H9 (cell line): ENCODE results near the gene ZNF681. TPM values are rescaled to one million over a fixed set of nuclear protein-coding genes. Genes with fewer than 3 reads are reported as not detected.

Source experiments
- DNase-seq: peaks from one replicate; pipeline ENCODE4 v3.0.0-alpha.2; 2017
- H2AFZ ChIP-seq: one replicate; pipeline ENCODE4 v1.6.1; 2013; ENCODE audit warnings: mild to moderate bottlenecking, low read length, control low read depth, moderate library complexity
- H2AK5ac ChIP-seq: 2 replicates; pipeline ENCODE4 v1.6.1; 2013; ENCODE audit warnings: low read length, control low read depth, mixed read lengths; ENCODE audit not compliant: insufficient read length
- H2BK120ac ChIP-seq: one replicate; pipeline ENCODE4 v1.6.1; 2013; ENCODE audit warnings: low read depth, mild to moderate bottlenecking, low read length, control low read depth, inconsistent platforms; ENCODE audit not compliant: poor library complexity, severe bottlenecking
- H2BK12ac ChIP-seq: 2 replicates; pipeline ENCODE4 v1.6.1; 2013; ENCODE audit warnings: low read length, control low read depth, mixed read lengths, low read depth; ENCODE audit not compliant: insufficient read length
- H2BK15ac ChIP-seq: 2 replicates; pipeline ENCODE4 v1.6.1; 2013; ENCODE audit warnings: low read depth, low read length, control low read depth
- H2BK20ac ChIP-seq: one replicate; pipeline ENCODE4 v1.6.1; 2013; ENCODE audit warnings: low read depth, mild to moderate bottlenecking, low read length, control low read depth, inconsistent platforms; ENCODE audit not compliant: poor library complexity, severe bottlenecking
- H2BK5ac ChIP-seq: 2 replicates; pipeline ENCODE4 v1.6.1; 2013; ENCODE audit warnings: low read length, control low read depth, mixed read lengths; ENCODE audit not compliant: insufficient read length
- H3K14ac ChIP-seq: 2 replicates; pipeline ENCODE4 v1.6.1; 2013; ENCODE audit warnings: low read length, control low read depth; ENCODE audit not compliant: insufficient read depth
- H3K18ac ChIP-seq: 2 replicates; pipeline ENCODE4 v1.6.1; 2013; ENCODE audit warnings: low read depth, mild to moderate bottlenecking, mixed read lengths, low read length, control low read depth; ENCODE audit not compliant: insufficient read length
- H3K23ac ChIP-seq: 2 replicates; pipeline ENCODE4 v1.6.1; 2013; ENCODE audit warnings: low read length, control low read depth, mixed read lengths, low read depth; ENCODE audit not compliant: insufficient read length
- H3K23me2 ChIP-seq: 2 replicates; pipeline ENCODE4 v1.6.1; 2013; ENCODE audit warnings: low read depth, mild to moderate bottlenecking, mixed read lengths, low read length, control low read depth; ENCODE audit not compliant: insufficient read length, poor library complexity, severe bottlenecking
- H3K27ac ChIP-seq: 2 replicates; pipeline ENCODE4 v1.5.1; 2013; ENCODE audit warnings: low read length, control low read depth, mixed read lengths, low read depth; ENCODE audit not compliant: insufficient read length
- H3K27me3 ChIP-seq: 2 replicates; pipeline ENCODE4 v1.6.1; 2013; ENCODE audit warnings: low read length, control low read depth, inconsistent platforms; ENCODE audit not compliant: insufficient read depth
- H3K4ac ChIP-seq: 2 replicates; pipeline ENCODE4 v1.6.1; 2013; ENCODE audit warnings: low read depth, mild to moderate bottlenecking, control low read depth, inconsistent platforms, low read length, moderate library complexity
- H3K4me1 ChIP-seq: 2 replicates; pipeline ENCODE4 v1.6.1; 2013; ENCODE audit warnings: low read length, control low read depth, inconsistent platforms; ENCODE audit not compliant: insufficient read depth
- H3K4me2 ChIP-seq: 2 replicates; pipeline ENCODE4 v1.6.1; 2013; ENCODE audit warnings: low read length, control low read depth, mixed read lengths; ENCODE audit not compliant: insufficient read length, insufficient read depth
- H3K56ac ChIP-seq: 2 replicates; pipeline ENCODE4 v1.6.1; 2013; ENCODE audit warnings: low read depth, mild to moderate bottlenecking, mixed read lengths, low read length, control low read depth; ENCODE audit not compliant: insufficient read length
- H3K79me1 ChIP-seq: 2 replicates; pipeline ENCODE4 v1.6.1; 2013; ENCODE audit warnings: low read depth, mild to moderate bottlenecking, moderate library complexity, low read length, control low read depth, inconsistent platforms; ENCODE audit not compliant: insufficient read depth, poor library complexity, severe bottlenecking
- H3K79me2 ChIP-seq: 2 replicates; pipeline ENCODE4 v1.6.1; 2013; ENCODE audit warnings: low read length, control low read depth, inconsistent platforms; ENCODE audit not compliant: insufficient read depth
- H3K9ac ChIP-seq: 2 replicates; pipeline ENCODE4 v1.6.1; 2013; ENCODE audit warnings: low read length, control low read depth, mixed read lengths; ENCODE audit not compliant: insufficient read length; ENCODE audit errors: extremely low read depth
- H3K9me3 ChIP-seq: one replicate; pipeline ENCODE4 v1.6.1; 2013; ENCODE audit warnings: low read depth, low read length, inconsistent platforms; ENCODE audit not compliant: control insufficient read depth
- H3T11ph ChIP-seq: one replicate; pipeline ENCODE4 v1.6.1; 2013; ENCODE audit warnings: mild to moderate bottlenecking, low read length, control low read depth, inconsistent platforms
- H4K20me1 ChIP-seq: one replicate; pipeline ENCODE4 v1.6.1; 2013; ENCODE audit not compliant: control insufficient read depth, insufficient read length, insufficient read depth
- H4K5ac ChIP-seq: 2 replicates; pipeline ENCODE4 v1.6.1; 2013; ENCODE audit warnings: low read depth, mild to moderate bottlenecking, mixed read lengths, low read length, control low read depth; ENCODE audit not compliant: insufficient read length
- H4K8ac ChIP-seq: replicated peaks from 2 replicates; pipeline ENCODE4 v1.6.1; 2013; ENCODE audit warnings: low read length, control low read depth, mixed read lengths, low read depth; ENCODE audit not compliant: insufficient read length
- H4K91ac ChIP-seq: 2 replicates; pipeline ENCODE4 v1.6.1; 2013; ENCODE audit warnings: low read depth, mild to moderate bottlenecking, moderate library complexity, mixed read lengths, low read length, control low read depth; ENCODE audit not compliant: insufficient read length
- H3K27ac Mint-ChIP-seq, 3 experiments: 2 replicates in 2 of 3; 3 replicates in 1 of 3; pipeline ENCODE4 v1.8.0; 2020 to 2021; ENCODE audit warnings: mixed read lengths in 3 of 3, mild to moderate bottlenecking in 1 of 3, moderate library complexity in 1 of 3
- H3K27me3 Mint-ChIP-seq: 2 replicates; pipeline ENCODE4 v1.8.0; 2021; ENCODE audit warnings: low read depth, mild to moderate bottlenecking, moderate library complexity, mixed read lengths
- H3K36me3 Mint-ChIP-seq, 3 experiments: 2 replicates in 2 of 3; 3 replicates in 1 of 3; pipeline ENCODE4 v1.8.0; 2020 to 2021; ENCODE audit warnings: low read depth in 3 of 3, mixed read lengths in 3 of 3; ENCODE audit not compliant: insufficient read depth in 1 of 3
- H3K4me1 Mint-ChIP-seq, 2 experiments: 2 replicates each; pipeline ENCODE4 v1.8.0; 2020; ENCODE audit warnings: mixed read lengths in 2 of 2
- H3K4me3 Mint-ChIP-seq, 2 experiments: 2 replicates in 1 of 2; 3 replicates in 1 of 2; pipeline ENCODE4 v1.8.0; 2020 to 2021; ENCODE audit warnings: mild to moderate bottlenecking in 2 of 2, mixed read lengths in 2 of 2, moderate library complexity in 1 of 2
- H3K9me3 Mint-ChIP-seq, 2 experiments: 2 replicates in 1 of 2; 3 replicates in 1 of 2; pipeline ENCODE4 v1.8.0; 2020; ENCODE audit warnings: mild to moderate bottlenecking in 2 of 2, mixed read lengths in 2 of 2, moderate library complexity in 1 of 2
- WGBS: extraction: QIAGEN DNeasy Blood & Tissue Kit; methylation state at CpG from one replicate; pipeline ENCODE4 v1.1.7; 2013; ENCODE audit warnings: missing lambda C conversion rate, low lambda C conversion rate, mixed read lengths; ENCODE audit not compliant: insufficient read length; ENCODE audit errors: extremely low coverage; 5-methylcytosine and 5-hydroxymethylcytosine counted together
- total RNA-seq: library from RNA; stranded (reverse); gene quantifications from 2 replicates; pipeline ENCODE4 v1.2.1, GENCODE V29; 2021
- TF ChIP-seq, protein P1 (sequence below): fragments of 200-600 bp; sonication (generic); conservative IDR thresholded peaks from 3 replicates; pipeline ENCODE4 v1.8.0; 2021; ENCODE audit warnings: antibody characterized with exemption, mild to moderate bottlenecking

The ZNF681 gene
- total RNA-seq, 1 experiment from 2014 or later = 10.4 TPM

DNA sequence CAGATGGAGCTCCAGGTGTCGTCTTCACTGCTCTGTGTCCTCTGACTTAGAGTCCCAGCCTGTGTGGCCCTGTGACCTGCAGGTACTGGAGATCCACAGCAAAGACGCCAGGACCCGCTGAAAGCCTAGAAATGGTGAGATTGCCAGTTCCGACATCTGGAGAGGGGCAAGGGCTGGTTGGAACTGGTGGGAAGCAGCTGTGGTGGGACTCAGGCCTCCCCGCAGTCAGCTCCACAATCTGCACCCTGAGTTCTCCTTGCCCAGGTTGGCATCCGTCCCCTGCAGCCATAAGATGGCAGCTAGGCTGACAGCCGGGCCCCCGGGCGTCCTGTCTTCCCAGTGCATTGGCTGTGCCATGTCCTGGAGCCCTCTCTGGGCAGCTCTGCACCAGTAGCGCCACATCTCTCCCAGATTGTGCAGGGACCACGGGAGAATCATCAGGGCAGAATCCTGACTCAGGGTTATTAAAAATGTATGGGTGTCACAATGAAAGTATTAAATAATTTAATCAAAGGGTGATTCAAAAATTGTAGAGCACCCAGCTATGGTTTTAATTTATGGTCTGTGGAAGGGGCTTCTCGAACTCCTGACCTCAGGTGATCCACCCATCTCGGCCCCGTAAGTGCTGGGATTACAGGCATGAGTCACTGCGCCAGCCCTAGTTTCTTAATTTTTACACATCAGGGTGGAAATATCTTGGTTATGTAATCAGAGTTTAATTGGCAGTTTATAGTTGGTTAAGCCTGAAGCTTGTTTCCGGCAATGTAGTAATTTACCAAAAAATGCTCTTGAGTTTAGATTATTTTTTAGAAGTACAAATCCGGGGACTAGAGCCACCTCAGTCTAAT, 32.2 kb upstream of the ZNF681 start:
- Mint-ChIP-seq H3K27me3 (no peaks in the 10 kb centered on the region), H3K27ac (peak overlapping the region in 2 of 3 experiments; percentile 55 to 89; a peak in 3 of 7 replicates), H3K36me3 (peaks cover 38 to 42% (median 40%) of the 10 kb centered on the region in 3 experiments), H3K4me3 (no peak overlapping the region), H3K9me3 (peaks cover 0 to 6% of the 10 kb centered on the region in 2 experiments; a peak in 2 of 5 replicates), H3K4me1 (peaks cover 15 to 17% of the 10 kb centered on the region in 2 experiments)
- no peak for DNase-seq
- H3K14ac ChIP-seq = no peak overlapping the region
- H4K5ac ChIP-seq = no peak overlapping the region
- TF ChIP-seq, protein P1, sequence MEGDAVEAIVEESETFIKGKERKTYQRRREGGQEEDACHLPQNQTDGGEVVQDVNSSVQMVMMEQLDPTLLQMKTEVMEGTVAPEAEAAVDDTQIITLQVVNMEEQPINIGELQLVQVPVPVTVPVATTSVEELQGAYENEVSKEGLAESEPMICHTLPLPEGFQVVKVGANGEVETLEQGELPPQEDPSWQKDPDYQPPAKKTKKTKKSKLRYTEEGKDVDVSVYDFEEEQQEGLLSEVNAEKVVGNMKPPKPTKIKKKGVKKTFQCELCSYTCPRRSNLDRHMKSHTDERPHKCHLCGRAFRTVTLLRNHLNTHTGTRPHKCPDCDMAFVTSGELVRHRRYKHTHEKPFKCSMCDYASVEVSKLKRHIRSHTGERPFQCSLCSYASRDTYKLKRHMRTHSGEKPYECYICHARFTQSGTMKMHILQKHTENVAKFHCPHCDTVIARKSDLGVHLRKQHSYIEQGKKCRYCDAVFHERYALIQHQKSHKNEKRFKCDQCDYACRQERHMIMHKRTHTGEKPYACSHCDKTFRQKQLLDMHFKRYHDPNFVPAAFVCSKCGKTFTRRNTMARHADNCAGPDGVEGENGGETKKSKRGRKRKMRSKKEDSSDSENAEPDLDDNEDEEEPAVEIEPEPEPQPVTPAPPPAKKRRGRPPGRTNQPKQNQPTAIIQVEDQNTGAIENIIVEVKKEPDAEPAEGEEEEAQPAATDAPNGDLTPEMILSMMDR = no peak
- no peak overlapping the region for H2BK12ac ChIP-seq
- no peak overlapping the region for H4K91ac ChIP-seq
- no CpG with 5 or more reads among the region's 17 CpGs for WGBS
- no peaks in the 10 kb centered on the region for H3K4me1 ChIP-seq
- no peak overlapping the region for H3K27ac ChIP-seq
- no peak overlapping the region for H3T11ph ChIP-seq
- H3K18ac ChIP-seq = no peak overlapping the region
- H3K27me3 ChIP-seq = no peaks in the 10 kb centered on the region
- H3K23me2 ChIP-seq = no peaks in the 10 kb centered on the region
- no peak overlapping the region for H2BK20ac ChIP-seq
- H4K20me1 ChIP-seq = no peaks in the 10 kb centered on the region
- H3K79me1 ChIP-seq = peaks cover 11% of the 10 kb centered on the region
- no peak overlapping the region for H2BK5ac ChIP-seq
- H3K79me2 ChIP-seq = peaks cover 17% of the 10 kb centered on the region; the same call in 1 of the 2 replicates
- no peak overlapping the region for H4K8ac ChIP-seq
- H2AFZ ChIP-seq = no peak overlapping the region
- no peak overlapping the region for H2BK15ac ChIP-seq
- H3K9me3 ChIP-seq = no peaks in the 10 kb centered on the region
- no peak overlapping the region for H3K4ac ChIP-seq
- H3K4me2 ChIP-seq = no peak overlapping the region
- H2BK120ac ChIP-seq = no peak overlapping the region
- no peak overlapping the region for H3K56ac ChIP-seq
- H2AK5ac ChIP-seq = no peak overlapping the region
- no peak overlapping the region for H3K23ac ChIP-seq
- H3K9ac ChIP-seq = no peak overlapping the region
